Measurements from ENCODE around the gene DNMT3A.

GRCh38 chr2:25358836-25359235, 17.1 kb upstream of the DNMT3A start:
- no peak for TF ChIP-seq POLR2A (IDR thresholded peaks at IDR 0.05)
- TF ChIP-seq CTCF (IDR thresholded peaks at IDR 0.05 in 8 of 11, conservative IDR thresholded peaks at IDR 0.05 in 3 of 11): no peak
- TF ChIP-seq POLR2AphosphoS5 (IDR thresholded peaks at IDR 0.05): no peak
